GM11168 (cell line): ENCODE measurements around the gene INSR.
"Not testable (repeated sequence)": the region's sequence is repeated elsewhere in the genome, so short reads cannot be mapped to it uniquely, and the experiment has no call there.

Source experiments
- in situ Hi-C: fragments of 300-500 bp; cut with MboI; formaldehyde crosslinking; loops from one replicate; pipeline ENCODE4 v1.12.0; 2022; ENCODE audit warnings: low sequenced_read_pairs; ENCODE audit not compliant: unreplicated experiment

Gene INSR

GRCh38 chr19:7152568-7152967 is 141.6 kb downstream of the INSR start:
- in situ Hi-C loops, result no loop called here

- in situ Hi-C loops, result no loop called here
These were observed 144.1 kb downstream of the INSR start for GRCh38 chr19:7149956-7150705.

GRCh38 chr19:7147119-7147675 is 147.0 kb downstream of the INSR start:
- in situ Hi-C loops, result not testable (repeated sequence)

- in situ Hi-C loops, result not testable (repeated sequence)
These were observed 148.1 kb downstream of the INSR start for GRCh38 chr19:7146086-7146485.

GRCh38 chr19:7145494-7145893 is 148.7 kb downstream of the INSR start:
- in situ Hi-C loops, result no loop called here

- in situ Hi-C loops, result no loop called here
These were observed 151.4 kb downstream of the INSR start for GRCh38 chr19:7142771-7143170.

- in situ Hi-C loops, result no loop called here
These were observed 154.1 kb downstream of the INSR start for GRCh38 chr19:7140137-7140536.

- in situ Hi-C loops, result no loop called here
These were observed 155.1 kb downstream of the INSR start for GRCh38 chr19:7139095-7139494.

GRCh38 chr19:7138402-7138801 is 155.8 kb downstream of the INSR start:
- in situ Hi-C loops, result no loop called here

GRCh38 chr19:7137120-7137519 is 157.1 kb downstream of the INSR start:
- in situ Hi-C loops, result no loop called here

- in situ Hi-C loops, result no loop called here
These were observed 162.2 kb downstream of the INSR start for GRCh38 chr19:7132054-7132453.

- in situ Hi-C loops, result no loop called here
These were observed 164.2 kb downstream of the INSR start for GRCh38 chr19:7130043-7130442.

GRCh38 chr19:7126132-7126531 is 168.1 kb downstream of the INSR start:
- in situ Hi-C loops, result no loop called here

GRCh38 chr19:7125221-7125620 is 169.0 kb downstream of the INSR start:
- in situ Hi-C loops, result no loop called here

GRCh38 chr19:7124782-7125181 is 169.4 kb downstream of the INSR start:
- in situ Hi-C loops, result no loop called here

GRCh38 chr19:7122701-7123100 is 171.5 kb downstream of the INSR start:
- in situ Hi-C loops, result no loop called here

- in situ Hi-C loops, result no loop called here
These were observed 173.7 kb downstream of the INSR start for GRCh38 chr19:7120499-7120898.

GRCh38 chr19:7119582-7119981 is 174.6 kb downstream of the INSR start:
- in situ Hi-C loops, result no loop called here

GRCh38 chr19:7117248-7117647 is 177.0 kb downstream of the INSR start:
- in situ Hi-C loops, result no loop called here

GRCh38 chr19:7115721-7116120 is 178.5 kb downstream of the INSR start:
- in situ Hi-C loops, result no loop called here

GRCh38 chr19:7113233-7113632 is 181.0 kb downstream of the INSR start:
- in situ Hi-C loops, result no loop called here

GRCh38 chr19:7112675-7113074 is 181.5 kb downstream of the INSR start:
- in situ Hi-C loops, result no loop called here
